IMR-90 (cell line): ENCODE measurements around the gene IL17RE. TPM values are rescaled to one million over a fixed set of nuclear protein-coding genes. Genes with fewer than 3 reads are reported as not detected.

Source experiments
- ATAC-seq: fragments of 200-7000 bp; cut with Tn5 transposase; 2 replicates; pipeline ENCODE4 v1.9.1; 2020; ENCODE audit warnings: low read depth, mild to moderate bottlenecking, moderate library complexity
- BruUV-seq: library from RNA; stranded (reverse); fragments of 400-500 nt; replicated peaks from 2 replicates; lab custom pipeline; 2021; lab: Mats Ljungman, UMichigan
- CTCF ChIA-PET: fragments of 300-600 bp; formaldehyde crosslinking; extraction: SDS; loops from one replicate; lab custom pipeline; 2021; ENCODE audit warnings: antibody characterized with exemption; lab: Yijun Ruan, JAX
- POLR2A ChIA-PET: fragments of 300-600 bp; sonication (Branson Sonifier 250); formaldehyde crosslinking; loops from one replicate; lab custom pipeline; 2022; ENCODE audit warnings: antibody characterized with exemption; ENCODE audit not compliant: unreplicated experiment; lab: Charles Lee
- DNase-seq: peaks from one replicate; pipeline ENCODE4 v3.0.0; 2013
- H2AFZ ChIP-seq: replicated peaks from 2 replicates; pipeline ENCODE3; 2013; ENCODE audit warnings: low read length, mild to moderate bottlenecking; ENCODE audit not compliant: poor library complexity
- H2AK5ac ChIP-seq: 2 replicates; pipeline ENCODE4 v1.6.1; 2013; ENCODE audit warnings: low read depth, low read length, inconsistent platforms
- H2AK9ac ChIP-seq: replicated peaks from 2 replicates; pipeline ENCODE3; 2013; ENCODE audit warnings: mild to moderate bottlenecking, low read depth, low read length, moderate library complexity; ENCODE audit not compliant: poor library complexity
- H2BK120ac ChIP-seq: 2 replicates; pipeline ENCODE4 v1.6.1; 2013; ENCODE audit warnings: low read depth, low read length, inconsistent platforms
- H2BK15ac ChIP-seq: 3 replicates; pipeline ENCODE4 v1.6.1; 2013; ENCODE audit warnings: low read depth, low read length, inconsistent platforms
- H2BK20ac ChIP-seq: 2 replicates; pipeline ENCODE4 v1.6.1; 2013; ENCODE audit warnings: low read depth, mild to moderate bottlenecking, inconsistent platforms, low read length, moderate library complexity
- H2BK5ac ChIP-seq: 2 replicates; pipeline ENCODE4 v1.6.1; 2013; ENCODE audit warnings: mild to moderate bottlenecking, low read depth, low read length, inconsistent platforms; ENCODE audit not compliant: poor library complexity, severe bottlenecking
- H3K14ac ChIP-seq: replicated peaks from 2 replicates; pipeline ENCODE4 v1.6.1; 2013; ENCODE audit warnings: low read depth, low read length, inconsistent platforms
- H3K18ac ChIP-seq: 2 replicates; pipeline ENCODE4 v1.6.1; 2013; ENCODE audit warnings: low read depth, low read length, control low read depth
- H3K23ac ChIP-seq: 2 replicates; pipeline ENCODE4 v1.6.1; 2013; ENCODE audit warnings: low read depth, low read length, inconsistent platforms
- H3K27ac ChIP-seq: 2 replicates; pipeline ENCODE4 v1.5.1; 2013; ENCODE audit warnings: mild to moderate bottlenecking, control low read depth, low read length; ENCODE audit not compliant: insufficient read depth
- H3K27me3 ChIP-seq: 2 replicates; pipeline ENCODE4 v1.6.1; 2013; ENCODE audit warnings: low read length; ENCODE audit not compliant: control insufficient read depth, insufficient read depth
- H3K36me3 ChIP-seq: 2 replicates; pipeline ENCODE4 v1.6.1; 2013; ENCODE audit warnings: low read length, mixed read lengths; ENCODE audit not compliant: control insufficient read depth, insufficient read depth
- H3K4ac ChIP-seq: 2 replicates; pipeline ENCODE4 v1.6.1; 2013; ENCODE audit warnings: low read depth, low read length, inconsistent platforms
- H3K4me1 ChIP-seq: 2 replicates; pipeline ENCODE4 v1.6.1; 2013; ENCODE audit warnings: low read length, mixed read lengths; ENCODE audit not compliant: control insufficient read depth, insufficient read depth
- H3K4me2 ChIP-seq: 2 replicates; pipeline ENCODE4 v1.6.1; 2013; ENCODE audit warnings: low read depth, mild to moderate bottlenecking, control low read depth, low read length, moderate library complexity
- H3K4me3 ChIP-seq: 2 replicates; pipeline ENCODE4 v1.5.1; 2013; ENCODE audit warnings: low read depth, mild to moderate bottlenecking, control low read depth, low read length, moderate library complexity; ENCODE audit not compliant: insufficient read depth
- H3K56ac ChIP-seq: 2 replicates; pipeline ENCODE4 v1.6.1; 2013; ENCODE audit warnings: low read length, inconsistent platforms; ENCODE audit not compliant: insufficient read depth; ENCODE audit errors: extremely low read depth
- H3K79me1 ChIP-seq, 2 experiments: 2 replicates each; pipeline ENCODE4 v1.6.1; 2013; ENCODE audit warnings: low read length in 2 of 2, inconsistent platforms in 1 of 2, low read depth in 1 of 2
- H3K9ac ChIP-seq: 2 replicates; pipeline ENCODE4 v1.6.1; 2013; ENCODE audit warnings: low read depth, low read length, control low read depth
- H3K9me1 ChIP-seq: 2 replicates; pipeline ENCODE4 v1.6.1; 2013; ENCODE audit warnings: low read length, inconsistent platforms; ENCODE audit not compliant: insufficient read depth
- H3K9me3 ChIP-seq: 2 replicates; pipeline ENCODE4 v1.6.1; 2013; ENCODE audit warnings: low read length; ENCODE audit not compliant: control insufficient read depth, insufficient read depth
- H4K20me1 ChIP-seq: 2 replicates; pipeline ENCODE4 v1.6.1; 2013; ENCODE audit warnings: low read length, inconsistent platforms; ENCODE audit not compliant: insufficient read depth
- H4K5ac ChIP-seq: 2 replicates; pipeline ENCODE4 v1.6.1; 2013; ENCODE audit warnings: mild to moderate bottlenecking, low read depth, low read length, control low read depth
- H4K8ac ChIP-seq, 2 experiments: 2 replicates each; pipeline ENCODE4 v1.6.1; 2013; ENCODE audit warnings: low read depth in 2 of 2, low read length in 2 of 2, control low read depth in 1 of 2, inconsistent platforms in 1 of 2
- H4K91ac ChIP-seq: 2 replicates; pipeline ENCODE4 v1.6.1; 2013; ENCODE audit warnings: low read depth, low read length, inconsistent platforms; ENCODE audit not compliant: insufficient read depth
- RAD21 ChIP-seq: IDR thresholded peaks from 2 replicates; pipeline ENCODE4 v1.6.1; 2012; ENCODE audit warnings: low read length, improper control_type of control experiment
- SMC3 ChIP-seq: fragments of 150-350 bp; IDR thresholded peaks from 2 replicates; pipeline ENCODE4 v1.6.1; 2016; ENCODE audit warnings: low read depth, mild to moderate bottlenecking, antibody characterized with exemption, low read length, moderate library complexity
- USF2 ChIP-seq: fragments of 150-350 bp; IDR thresholded peaks from 2 replicates; pipeline ENCODE4 v1.6.1; 2017; ENCODE audit warnings: mild to moderate bottlenecking, antibody characterized with exemption, low read length, low read depth
- WGBS, 2 experiments: methylation state at CpG; one replicate each; pipeline versions ENCODE4 v1.1.5 to v1.1.7; 2013; ENCODE audit warnings: missing lambda C conversion rate in 2 of 2; ENCODE audit not compliant: insufficient read length in 1 of 2; ENCODE audit errors: extremely low coverage in 2 of 2; 5-methylcytosine and 5-hydroxymethylcytosine counted together
- dilution Hi-C: fragments of 300-500 bp; cut with HindIII; formaldehyde crosslinking; loops from one replicate; pipeline ENCODE4 v1.14.3; 2018; ENCODE audit warnings: low sequenced_read_pairs; ENCODE audit not compliant: unreplicated experiment
- in situ Hi-C: fragments of 300-500 bp; cut with MboI; formaldehyde crosslinking; loops from 3 replicates; pipeline ENCODE4 v1.14.3; 2019; ENCODE audit warnings: low sequenced_read_pairs, inconsistent platforms, mixed read lengths
- intact Hi-C: fragments of 100-400 bp; cut with micrococcal nuclease; formaldehyde crosslinking; loops from 2 replicates; pipeline ENCODE4 v1.10.0; 2022
- polyA plus RNA-seq, 3 experiments: library from polyadenylated mRNA; depleted of rRNA; stranded (reverse); fragments of >200 nt; gene quantifications; 2 replicates each; pipeline ENCODE4 v1.2.3, GENCODE V29; 2012; ENCODE audit warnings: low replicate concordance in 1 of 3
- total RNA-seq: library from RNA; depleted of rRNA; stranded (reverse); fragments of >200 nt; gene quantifications from 2 replicates; pipeline ENCODE4 v1.2.3, GENCODE V29; 2012
- TF ChIP-seq, protein P1 (sequence below): conservative IDR thresholded peaks from 2 replicates; pipeline ENCODE4 v1.5.1; 2012; ENCODE audit warnings: mild to moderate bottlenecking, low read depth, low read length, improper control_type of control experiment

IL17RE gene
- total and polyA plus RNA-seq, 2 of the 4 experiments (the other 2 are of a cell fraction): 0.90 to 7.2 TPM

DNA sequence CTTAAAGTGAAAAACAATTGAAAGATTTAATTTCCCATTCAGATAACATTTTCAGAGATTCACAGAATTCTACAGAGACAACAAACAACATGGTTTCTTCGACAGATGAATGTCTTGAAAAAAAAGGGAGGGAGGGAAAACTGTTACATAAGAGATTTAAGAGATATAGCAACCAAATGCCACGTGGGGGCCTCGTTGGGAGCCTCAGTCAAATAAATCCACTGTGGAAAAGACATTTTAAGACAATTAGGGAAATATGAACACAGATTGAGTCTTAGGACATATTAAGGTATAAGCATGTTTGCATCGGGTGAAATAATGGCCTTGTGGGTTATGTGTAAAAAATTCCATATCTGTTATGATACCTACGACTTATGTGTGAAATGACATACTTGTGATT lies 54.6 kb downstream of the IL17RE start:
- no peak overlapping the region for H3K18ac ChIP-seq
- ATAC-seq: no peak
- no peak overlapping the region for H2BK120ac ChIP-seq
- no peak overlapping the region for H3K56ac ChIP-seq
- H3K4me1 ChIP-seq: peaks cover 6% of the 10 kb centered on the region
- ChIA-PET POLR2A (no interaction called here), CTCF (no interaction called here)
- no peak overlapping the region for H4K8ac ChIP-seq
- H2BK5ac ChIP-seq: no peak overlapping the region
- H2AFZ ChIP-seq: no peak overlapping the region
- no peak overlapping the region for H2BK15ac ChIP-seq
- no peak overlapping the region for H2AK5ac ChIP-seq
- peak; percentile 33 for DNase-seq
- no peaks in the 10 kb centered on the region for H3K9me3 ChIP-seq
- no peak overlapping the region for H3K4me2 ChIP-seq
- H3K36me3 ChIP-seq: no peaks in the 10 kb centered on the region
- no peak overlapping the region for H2BK20ac ChIP-seq
- H3K27ac ChIP-seq: no peak overlapping the region
- intact Hi-C loops: no loop called here
- H3K9me1 ChIP-seq: peaks cover 9% of the 10 kb centered on the region
- no TSS peak for BruUV-seq
- no peak overlapping the region for H3K4me3 ChIP-seq
- dilution Hi-C loops: no loop called here
- no peak overlapping the region for H3K23ac ChIP-seq
- in situ Hi-C loops: no loop called here
- TF ChIP-seq, protein P1, sequence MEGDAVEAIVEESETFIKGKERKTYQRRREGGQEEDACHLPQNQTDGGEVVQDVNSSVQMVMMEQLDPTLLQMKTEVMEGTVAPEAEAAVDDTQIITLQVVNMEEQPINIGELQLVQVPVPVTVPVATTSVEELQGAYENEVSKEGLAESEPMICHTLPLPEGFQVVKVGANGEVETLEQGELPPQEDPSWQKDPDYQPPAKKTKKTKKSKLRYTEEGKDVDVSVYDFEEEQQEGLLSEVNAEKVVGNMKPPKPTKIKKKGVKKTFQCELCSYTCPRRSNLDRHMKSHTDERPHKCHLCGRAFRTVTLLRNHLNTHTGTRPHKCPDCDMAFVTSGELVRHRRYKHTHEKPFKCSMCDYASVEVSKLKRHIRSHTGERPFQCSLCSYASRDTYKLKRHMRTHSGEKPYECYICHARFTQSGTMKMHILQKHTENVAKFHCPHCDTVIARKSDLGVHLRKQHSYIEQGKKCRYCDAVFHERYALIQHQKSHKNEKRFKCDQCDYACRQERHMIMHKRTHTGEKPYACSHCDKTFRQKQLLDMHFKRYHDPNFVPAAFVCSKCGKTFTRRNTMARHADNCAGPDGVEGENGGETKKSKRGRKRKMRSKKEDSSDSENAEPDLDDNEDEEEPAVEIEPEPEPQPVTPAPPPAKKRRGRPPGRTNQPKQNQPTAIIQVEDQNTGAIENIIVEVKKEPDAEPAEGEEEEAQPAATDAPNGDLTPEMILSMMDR: peak; percentile 35
- TF ChIP-seq SMC3: peak; percentile 22; the same call in 1 of the 2 replicates
- TF ChIP-seq USF2: no peak; the same call in 1 of the 2 replicates
- TF ChIP-seq RAD21: peak; percentile 20; the same call in 1 of the 2 replicates
- H3K9ac ChIP-seq: no peak overlapping the region
- no peak overlapping the region for H4K91ac ChIP-seq
- H3K4ac ChIP-seq: no peak overlapping the region
- no peaks in the 10 kb centered on the region for H4K20me1 ChIP-seq
- H2AK9ac ChIP-seq: no peak overlapping the region
- no peaks in the 10 kb centered on the region for H3K27me3 ChIP-seq
- no peaks in the 10 kb centered on the region for H3K79me1 ChIP-seq
- no peak overlapping the region for H3K14ac ChIP-seq
- no peak overlapping the region for H4K5ac ChIP-seq
- no CpG with 5 or more reads among the region's 5 CpGs for WGBS, 2 experiments
